Mucosa of stomach (tissue), 1 donor: Measurements from ENCODE around the gene EXOC6.

Experiments
- H3K27me3 ChIP-seq: one replicate; pipeline ENCODE4 v1.7.0; 2013; ENCODE audit warnings: mild to moderate bottlenecking, low read length; ENCODE audit not compliant: control insufficient read depth, insufficient read depth
- H3K36me3 ChIP-seq: one replicate; pipeline ENCODE4 v1.7.0; 2013; ENCODE audit warnings: low read length; ENCODE audit not compliant: control insufficient read depth, insufficient read depth
- H3K4me1 ChIP-seq: one replicate; pipeline ENCODE4 v1.7.0; 2013; ENCODE audit warnings: mild to moderate bottlenecking, low read length; ENCODE audit not compliant: control insufficient read depth, insufficient read depth
- H3K4me3 ChIP-seq: one replicate; pipeline ENCODE4 v1.7.0; 2013; ENCODE audit warnings: low read length
- H3K9ac ChIP-seq: one replicate; pipeline ENCODE4 v1.7.0; 2013; ENCODE audit warnings: mild to moderate bottlenecking, low read length, moderate library complexity
- H3K9me3 ChIP-seq: one replicate; pipeline ENCODE4 v1.7.0; 2013; ENCODE audit warnings: mild to moderate bottlenecking, low read length, moderate library complexity; ENCODE audit not compliant: control insufficient read depth
- donor health status: Pancreatic carcinoma.

The EXOC6 gene

DNA sequence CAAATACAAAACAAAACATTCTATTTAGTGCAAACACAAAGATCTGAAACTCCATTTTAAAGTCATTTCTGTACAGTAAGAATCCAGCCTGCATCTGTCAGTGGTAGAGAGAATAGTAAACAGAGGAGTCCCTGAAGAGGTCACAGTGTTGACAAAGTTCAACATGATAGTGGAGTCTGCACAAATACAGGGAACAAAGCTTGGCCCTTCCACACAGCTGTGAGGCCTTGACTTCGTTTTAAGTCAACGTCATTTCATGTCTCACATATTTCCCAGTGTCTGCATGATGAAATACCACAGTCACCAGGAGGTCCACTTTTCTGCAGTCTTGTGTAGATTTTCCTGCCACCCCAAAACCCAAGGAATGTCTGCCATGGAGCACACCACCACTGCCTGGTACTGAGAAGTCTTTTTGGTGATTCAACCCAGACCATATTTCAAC lies 258.3 kb downstream of the EXOC6 start:
- H3K4me1 ChIP-seq, result no peaks in the 10 kb centered on the region
- no peak overlapping the region for H3K9ac ChIP-seq
- H3K4me3 ChIP-seq, result no peak overlapping the region
- no peaks in the 10 kb centered on the region for H3K9me3 ChIP-seq
- H3K27me3 ChIP-seq, result no peaks in the 10 kb centered on the region
- H3K36me3 ChIP-seq, result no peaks in the 10 kb centered on the region
